HG02943 (cell line): ENCODE data around the gene OGDH.
"Not testable (repeated sequence)": the region's sequence is repeated elsewhere in the genome, so short reads cannot be mapped to it uniquely, and the experiment has no call there.

Experiments used
- ATAC-seq: cut with Tn5 transposase; IDR thresholded peaks from one replicate; pipeline ENCODE4 v1.9.1; 2021; ENCODE audit warnings: mild to moderate bottlenecking, low read depth, moderate library complexity; ENCODE audit not compliant: unreplicated experiment

Gene OGDH

DNA sequence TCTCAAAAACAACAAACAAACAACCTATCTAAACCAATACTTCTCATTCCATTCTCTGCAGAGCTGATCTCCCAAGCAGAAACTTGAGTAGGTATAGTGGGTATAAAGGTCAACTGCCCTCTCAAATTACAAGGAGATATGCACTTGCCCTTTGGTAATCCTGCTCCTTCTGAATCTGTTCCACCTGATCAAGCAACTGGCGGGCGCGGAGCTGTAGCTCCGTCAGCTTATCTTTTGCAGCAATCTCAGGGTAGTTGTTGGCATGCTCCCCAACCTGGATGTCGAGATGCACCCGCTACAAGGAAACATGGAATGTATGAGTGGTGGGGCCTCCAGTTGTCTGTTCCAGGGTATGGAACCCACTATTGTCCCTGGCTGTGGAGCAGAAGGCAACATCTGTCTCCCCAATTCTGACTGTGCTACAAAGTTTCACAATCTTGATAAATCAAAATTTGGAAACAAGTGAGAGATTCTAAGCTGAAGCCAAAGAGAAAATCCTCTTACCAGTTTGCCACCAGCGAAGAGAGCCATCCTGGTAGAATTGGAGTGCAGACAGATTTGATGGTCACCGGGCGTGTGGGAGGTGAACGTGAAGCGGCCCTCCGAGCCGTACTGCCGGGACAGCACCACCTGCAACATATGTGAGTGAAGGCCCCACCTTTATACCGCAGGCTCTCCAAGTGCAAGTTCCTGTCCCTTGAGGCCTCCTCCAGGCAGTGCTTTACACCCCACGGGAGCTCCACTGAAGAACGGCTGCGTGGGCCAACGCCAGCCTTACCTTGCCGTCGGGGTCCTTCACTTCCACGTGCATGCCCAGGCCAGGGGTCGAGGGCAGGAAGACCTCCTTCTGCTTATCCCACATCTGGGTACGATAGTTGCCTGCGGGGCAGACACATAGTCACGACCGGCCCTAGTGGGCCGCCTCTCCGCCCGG lies 25.2 kb upstream of the OGDH start:
- ATAC-seq = peak; percentile 31

GRCh38 chr7:44581879-44582603 lies 24.4 kb upstream of the OGDH start, which contains the start of gene TMED4:
Gene TMED4, minus strand, starts transcription at chr7:44582231. Its CDS starts 25 bp downstream, at chr7:44582206.
- ATAC-seq = peak; percentile 83

DNA sequence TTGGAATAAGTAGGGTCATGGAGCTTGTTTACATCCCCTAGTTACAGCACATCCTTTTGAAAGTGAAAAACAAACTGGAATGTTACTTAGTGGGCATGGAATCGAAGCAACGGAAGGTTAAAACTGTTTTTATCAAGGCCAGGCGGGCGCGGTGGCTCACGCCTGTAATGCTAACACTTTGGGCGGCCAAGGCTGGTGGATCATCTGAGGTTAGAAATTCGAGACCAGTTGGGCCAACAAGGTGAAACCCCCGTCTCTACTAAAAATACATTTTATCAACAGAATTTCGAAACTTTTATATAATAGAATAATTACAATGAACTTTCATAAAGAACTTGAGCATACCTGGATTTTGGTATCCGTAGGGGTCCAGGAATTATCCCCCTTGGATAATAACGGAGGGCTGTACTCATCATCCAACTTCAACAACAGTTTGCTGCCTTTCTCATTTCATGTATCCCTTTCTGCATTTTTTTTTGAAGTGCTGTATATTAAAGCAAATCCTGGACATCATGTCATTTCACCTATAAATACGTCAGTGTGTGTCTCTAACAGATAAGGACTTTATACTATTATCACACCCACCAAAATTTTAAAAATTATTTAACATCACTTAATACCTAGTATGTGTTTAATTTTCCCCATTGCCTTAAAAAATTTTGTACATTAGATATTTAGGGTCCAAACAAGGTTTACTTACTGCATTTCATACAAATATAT lies 23.1 kb upstream of the OGDH start:
- ATAC-seq = no peak

DNA sequence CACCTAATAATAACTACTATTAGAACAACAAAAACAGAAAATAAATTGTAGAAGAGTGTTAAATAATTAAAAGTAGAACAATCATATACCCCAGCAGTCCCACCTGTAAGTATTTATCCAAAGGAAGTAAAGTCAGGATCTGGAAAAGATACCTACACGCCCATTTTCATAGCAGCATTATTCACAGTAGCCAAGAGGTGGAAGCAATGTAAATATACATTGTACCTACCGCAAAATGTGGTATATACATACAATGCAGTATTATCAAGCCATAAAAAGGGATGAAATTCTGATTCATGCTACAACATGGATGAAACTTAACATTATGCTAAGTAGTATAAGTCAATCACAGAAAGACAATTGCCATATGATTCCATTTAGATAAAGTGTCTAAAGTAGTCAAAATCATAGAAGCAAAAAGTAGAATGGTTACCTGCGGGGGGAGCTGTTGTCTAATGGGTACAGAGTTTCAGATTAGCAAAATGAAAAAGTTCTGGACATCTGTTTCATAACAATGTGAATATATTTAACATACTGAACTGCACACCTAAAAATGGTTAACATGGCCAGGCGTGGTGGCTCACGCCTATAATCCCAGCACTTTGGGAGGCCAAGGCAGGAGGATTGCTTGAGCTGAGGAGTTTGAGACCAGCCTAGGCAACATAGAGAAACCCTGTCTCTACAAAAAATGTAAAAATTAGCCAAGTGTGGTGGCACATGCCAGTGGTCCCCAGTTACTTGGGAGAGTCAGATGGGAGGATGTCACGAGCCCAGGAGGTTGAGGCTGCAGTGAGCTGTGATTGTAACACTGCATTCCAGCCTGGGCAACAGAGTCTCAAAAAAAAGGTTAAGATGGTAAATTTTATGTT lies 18.4 kb upstream of the OGDH start:
- ATAC-seq = no peak

GRCh38 chr7:44590910-44591309 lies 15.5 kb upstream of the OGDH start:
- no peak for ATAC-seq

DNA sequence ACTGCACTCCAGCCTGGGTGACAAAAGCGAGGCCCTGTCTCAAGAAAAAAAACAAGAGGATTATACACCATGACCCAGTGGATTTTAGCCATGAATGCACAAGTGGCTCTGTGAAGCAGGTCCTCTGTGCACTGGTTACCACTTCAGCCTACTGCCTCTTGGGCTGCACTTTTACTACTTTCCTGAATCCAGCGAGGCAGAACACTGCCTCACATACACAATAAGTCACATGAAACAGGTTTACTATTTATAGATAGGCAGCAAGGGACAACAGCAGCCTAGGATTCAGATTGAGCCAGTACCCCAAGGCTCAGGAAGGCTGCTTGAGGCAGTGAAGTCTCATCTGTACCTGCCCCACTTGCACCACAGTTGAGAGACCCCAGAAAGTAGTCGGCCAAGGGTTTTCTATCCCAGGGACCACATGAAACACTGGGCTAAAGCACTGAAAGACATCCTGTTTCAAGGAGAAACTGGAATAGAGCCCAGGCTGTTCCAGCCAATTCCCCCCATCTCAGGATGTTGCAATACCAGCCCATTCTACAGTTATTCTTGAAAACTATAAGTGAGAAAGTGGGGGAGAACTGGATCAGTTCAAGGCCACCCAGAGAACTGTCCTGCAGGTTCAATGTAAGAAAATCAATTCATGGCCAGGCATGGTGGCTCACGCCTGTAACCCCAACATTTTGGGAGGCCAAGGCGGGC lies 10.3 kb upstream of the OGDH start:
- ATAC-seq = no peak

DNA sequence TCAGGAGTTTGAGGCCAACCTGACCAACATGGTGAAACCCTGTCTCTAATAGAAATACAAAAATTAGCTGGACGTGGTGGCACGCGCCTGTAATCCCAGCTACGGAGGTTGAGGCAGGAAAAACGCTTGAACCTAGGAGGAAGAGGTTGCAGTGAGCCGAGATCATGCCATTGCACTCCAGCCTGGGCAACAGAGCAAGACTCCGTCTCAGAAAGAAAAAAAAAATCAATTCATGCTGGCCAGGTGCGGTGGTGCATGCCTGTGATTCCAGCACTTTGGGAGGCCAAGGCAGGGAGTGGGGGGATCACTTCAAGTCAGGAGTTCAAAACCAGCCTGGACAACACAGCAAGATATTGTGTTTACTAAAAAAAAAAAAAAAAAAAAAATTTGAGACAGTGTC lies 9.2 kb upstream of the OGDH start:
- ATAC-seq = not testable (repeated sequence)

GRCh38 chr7:44599222-44599621 lies 7.2 kb upstream of the OGDH start:
- no peak for ATAC-seq

- ATAC-seq = no peak
Observed at GRCh38 chr7:44602576-44602910, 3.9 kb upstream of the OGDH start.

- no peak for ATAC-seq
Observed at GRCh38 chr7:44603193-44603592, 3.2 kb upstream of the OGDH start.

DNA sequence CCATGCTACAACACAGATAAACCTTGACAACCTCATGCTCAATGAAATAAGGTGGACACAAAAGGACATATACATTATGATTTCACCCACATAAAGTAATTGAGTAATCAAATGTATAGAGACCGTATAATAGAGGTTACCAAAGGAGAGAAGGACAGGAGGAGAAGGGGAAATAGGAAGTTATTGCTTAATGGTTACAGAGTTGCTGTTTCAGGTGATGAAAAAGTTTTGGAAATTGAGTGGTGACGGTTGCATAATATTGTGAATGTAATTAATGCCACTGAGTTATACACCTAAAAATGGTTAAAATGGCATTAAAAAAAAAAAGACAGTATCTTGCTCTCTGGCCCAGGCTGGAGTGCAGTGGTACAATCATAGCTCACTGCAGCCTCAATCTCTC lies 1.5 kb upstream of the OGDH start:
- no peak for ATAC-seq

GRCh38 chr7:44607141-44608068 lies 978 bp downstream of the OGDH start:
- ATAC-seq = no peak

GRCh38 chr7:44608916-44609648 lies 2.7 kb downstream of the OGDH start:
- no peak for ATAC-seq

DNA sequence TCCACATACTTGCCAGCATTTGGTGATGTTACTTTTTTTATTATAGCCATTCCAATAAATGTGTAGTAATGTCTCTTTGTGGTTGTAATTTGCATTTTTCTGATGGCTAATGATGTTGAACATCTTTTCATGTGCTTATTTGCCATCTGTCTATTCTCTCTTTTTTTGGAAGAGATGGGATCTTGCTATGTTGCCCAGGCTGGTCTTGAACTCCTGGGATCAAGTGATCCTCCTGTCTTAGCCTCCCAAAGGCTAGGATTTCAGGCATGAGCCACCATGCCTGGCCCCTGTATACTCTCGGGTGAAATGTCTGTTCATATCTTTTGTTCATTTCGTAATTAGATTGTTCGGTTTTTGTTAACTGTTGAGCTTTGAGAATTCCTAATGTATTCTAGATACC lies 3.4 kb downstream of the OGDH start:
- no peak for ATAC-seq

GRCh38 chr7:44615149-44615611 lies 8.8 kb downstream of the OGDH start:
- ATAC-seq = no peak

DNA sequence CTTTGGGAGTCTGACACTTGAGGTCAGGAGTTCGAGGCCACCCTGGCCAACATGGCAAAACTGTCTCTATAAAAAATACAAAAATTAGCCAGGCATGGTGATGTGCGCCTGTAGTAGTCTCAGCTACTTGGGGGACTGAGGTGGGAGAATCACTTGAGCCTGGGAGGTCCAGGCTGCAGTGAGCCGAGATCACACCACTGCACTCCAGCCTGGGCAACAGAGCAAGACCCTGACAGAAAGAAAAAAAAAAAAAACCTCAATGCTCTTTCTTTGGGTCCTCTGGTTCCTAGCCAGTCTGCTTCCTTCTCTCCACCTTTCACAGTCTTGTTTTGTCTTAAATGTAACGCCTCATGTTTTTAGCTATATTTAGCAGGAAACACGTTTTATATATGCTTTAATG lies 9.4 kb downstream of the OGDH start:
- no peak for ATAC-seq

GRCh38 chr7:44616545-44616944 lies 10.1 kb downstream of the OGDH start:
- no peak for ATAC-seq
